Loucy (cell line): ENCODE results near the gene GOLIM4.

Experiments used
- EZH2phosphoT487 ChIP-seq: fragments of 200-600 bp; IDR thresholded peaks from 2 replicates; pipeline ENCODE4 v1.6.1; 2018; ENCODE audit warnings: antibody characterized with exemption, mild to moderate bottlenecking, moderate library complexity, borderline replicate concordance
- TF ChIP-seq, protein P1 (sequence below): fragments of 200-600 bp; sonication (generic); conservative IDR thresholded peaks from 2 replicates; pipeline ENCODE4 v1.5.1; 2014; ENCODE audit warnings: mild to moderate bottlenecking, antibody characterized with exemption, low read length

DNA sequence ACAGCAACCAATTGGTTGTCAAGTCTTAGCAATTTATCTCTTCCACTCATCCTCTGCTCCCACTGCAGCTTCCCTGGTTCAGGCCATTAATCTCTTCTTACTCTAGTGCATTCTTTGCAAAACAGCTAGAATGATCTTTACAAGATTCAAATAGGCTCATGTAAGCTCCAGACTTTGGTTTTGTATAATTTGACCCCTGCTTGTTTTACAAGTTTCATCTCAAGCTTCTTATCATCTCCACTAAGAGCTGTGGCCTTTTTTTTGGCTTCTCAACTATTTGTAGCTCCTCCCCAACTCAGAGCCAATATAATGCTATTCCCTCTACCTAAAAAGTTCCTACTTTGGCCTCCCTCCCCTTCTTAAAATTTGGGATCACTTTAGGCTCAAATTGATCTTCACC lies 121.8 kb downstream of the GOLIM4 start:
- TF ChIP-seq, protein P1, sequence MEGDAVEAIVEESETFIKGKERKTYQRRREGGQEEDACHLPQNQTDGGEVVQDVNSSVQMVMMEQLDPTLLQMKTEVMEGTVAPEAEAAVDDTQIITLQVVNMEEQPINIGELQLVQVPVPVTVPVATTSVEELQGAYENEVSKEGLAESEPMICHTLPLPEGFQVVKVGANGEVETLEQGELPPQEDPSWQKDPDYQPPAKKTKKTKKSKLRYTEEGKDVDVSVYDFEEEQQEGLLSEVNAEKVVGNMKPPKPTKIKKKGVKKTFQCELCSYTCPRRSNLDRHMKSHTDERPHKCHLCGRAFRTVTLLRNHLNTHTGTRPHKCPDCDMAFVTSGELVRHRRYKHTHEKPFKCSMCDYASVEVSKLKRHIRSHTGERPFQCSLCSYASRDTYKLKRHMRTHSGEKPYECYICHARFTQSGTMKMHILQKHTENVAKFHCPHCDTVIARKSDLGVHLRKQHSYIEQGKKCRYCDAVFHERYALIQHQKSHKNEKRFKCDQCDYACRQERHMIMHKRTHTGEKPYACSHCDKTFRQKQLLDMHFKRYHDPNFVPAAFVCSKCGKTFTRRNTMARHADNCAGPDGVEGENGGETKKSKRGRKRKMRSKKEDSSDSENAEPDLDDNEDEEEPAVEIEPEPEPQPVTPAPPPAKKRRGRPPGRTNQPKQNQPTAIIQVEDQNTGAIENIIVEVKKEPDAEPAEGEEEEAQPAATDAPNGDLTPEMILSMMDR, result no peak
- TF ChIP-seq EZH2phosphoT487, result no peak
